Breast epithelium (tissue), 4 donors: ENCODE data around the gene VAX1. TPM values are rescaled to one million over a fixed set of nuclear protein-coding genes. Genes with fewer than 3 reads are reported as not detected.
"Not testable (repeated sequence)": the region's sequence is repeated elsewhere in the genome, so short reads cannot be mapped to it uniquely, and the experiment has no call there.

Experiments
- DNase-seq, 2 donors: peaks; one replicate each; pipeline ENCODE4 v3.0.0-alpha.2; 2019; ENCODE audit warnings: low spot score in 2 of 2
- H3K27ac ChIP-seq, 2 donors: fragments of 200-600 bp; sonication (generic) in 1 of 2; one replicate each; pipeline ENCODE4 v1.5.1; 2016 to 2019; ENCODE audit warnings: mild to moderate bottlenecking in 1 of 2
- H3K27me3 ChIP-seq, 2 donors: fragments of 200-600 bp; sonication (generic) in 1 of 2; one replicate each; pipeline versions ENCODE4 v1.5.1 to v1.6.0; 2017 to 2019; ENCODE audit warnings: control low read depth in 1 of 2, mild to moderate bottlenecking in 1 of 2
- H3K36me3 ChIP-seq: fragments of 200-600 bp; one replicate; pipeline ENCODE4 v1.5.1; 2019
- H3K4me1 ChIP-seq, 2 donors: fragments of 200-600 bp; sonication (generic); one replicate each; pipeline ENCODE4 v1.5.1; 2016 to 2019; ENCODE audit warnings: control low read depth in 1 of 2
- H3K4me3 ChIP-seq, 3 donors: fragments of 200-600 bp; sonication (generic); 1 replicate in 2 of 3; 2 replicates in 1 of 3; pipeline ENCODE4 v1.5.1; 2016 to 2019; ENCODE audit warnings: mild to moderate bottlenecking in 3 of 3, moderate library complexity in 2 of 3
- H3K9me3 ChIP-seq, 2 donors: fragments of 200-600 bp; sonication (generic) in 1 of 2; one replicate each; pipeline ENCODE4 v1.5.1; 2016 to 2019; ENCODE audit warnings: control low read depth in 1 of 2
- POLR2A ChIP-seq: fragments of 450-650 bp; IDR thresholded peaks from one replicate; pipeline ENCODE4 v1.6.1; 2016; ENCODE audit warnings: antibody characterized with exemption, mild to moderate bottlenecking, moderate library complexity
- POLR2AphosphoS5 ChIP-seq, 3 donors: sonication (generic); formaldehyde crosslinking; IDR thresholded peaks; one replicate each; pipeline ENCODE4 v1.6.1; 2017; ENCODE audit warnings: antibody characterized with exemption in 3 of 3
- intact Hi-C: fragments of 100-400 bp; cut with DNase I; formaldehyde crosslinking; loops from one replicate; pipeline ENCODE4 v1.15.1; 2023; ENCODE audit warnings: low total_unique reads
- total RNA-seq, 3 donors: library from RNA; depleted of rRNA; stranded (reverse); fragments of >200 nt; gene quantifications; one replicate each; pipeline ENCODE4 v1.1.0, GENCODE V29; 2016
- TF ChIP-seq, protein P1 (sequence below), 3 donors: fragments of 450-650 bp; IDR thresholded peaks; one replicate each; pipeline ENCODE4 v1.5.1; 2016 to 2017; ENCODE audit warnings: antibody characterized with exemption in 3 of 3, mild to moderate bottlenecking in 3 of 3, moderate library complexity in 3 of 3

Gene VAX1
- total RNA-seq, 3 donors from 2014 or later = not detected

DNA sequence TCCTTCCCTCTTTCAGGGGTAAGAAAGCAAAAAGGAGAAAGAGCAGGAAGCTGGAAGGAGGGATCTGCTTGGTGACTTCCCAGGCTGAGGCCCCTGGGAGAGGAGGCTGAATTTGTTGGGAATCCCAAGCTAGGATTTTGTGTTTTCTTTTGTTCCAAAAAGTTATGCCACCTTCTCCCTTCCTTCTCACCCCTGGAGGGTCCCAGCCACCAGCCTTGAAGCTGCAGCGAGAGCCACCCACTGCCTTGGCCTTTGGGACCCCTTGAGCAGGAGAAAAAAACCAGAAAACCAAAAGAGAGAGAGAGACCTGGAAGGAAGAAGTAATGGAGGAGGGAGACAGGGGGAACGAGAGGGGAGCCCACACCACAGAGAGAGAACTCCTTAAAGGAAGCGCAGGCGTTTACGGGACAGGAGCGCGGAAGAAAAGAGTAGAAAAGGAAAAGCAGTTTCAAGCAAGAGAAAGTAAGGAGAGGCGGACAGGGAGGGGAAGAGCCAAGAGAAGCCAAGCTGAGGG, 7.2 kb downstream of the VAX1 start:
- intact Hi-C loops = no loop called here
- TF ChIP-seq, protein P1, sequence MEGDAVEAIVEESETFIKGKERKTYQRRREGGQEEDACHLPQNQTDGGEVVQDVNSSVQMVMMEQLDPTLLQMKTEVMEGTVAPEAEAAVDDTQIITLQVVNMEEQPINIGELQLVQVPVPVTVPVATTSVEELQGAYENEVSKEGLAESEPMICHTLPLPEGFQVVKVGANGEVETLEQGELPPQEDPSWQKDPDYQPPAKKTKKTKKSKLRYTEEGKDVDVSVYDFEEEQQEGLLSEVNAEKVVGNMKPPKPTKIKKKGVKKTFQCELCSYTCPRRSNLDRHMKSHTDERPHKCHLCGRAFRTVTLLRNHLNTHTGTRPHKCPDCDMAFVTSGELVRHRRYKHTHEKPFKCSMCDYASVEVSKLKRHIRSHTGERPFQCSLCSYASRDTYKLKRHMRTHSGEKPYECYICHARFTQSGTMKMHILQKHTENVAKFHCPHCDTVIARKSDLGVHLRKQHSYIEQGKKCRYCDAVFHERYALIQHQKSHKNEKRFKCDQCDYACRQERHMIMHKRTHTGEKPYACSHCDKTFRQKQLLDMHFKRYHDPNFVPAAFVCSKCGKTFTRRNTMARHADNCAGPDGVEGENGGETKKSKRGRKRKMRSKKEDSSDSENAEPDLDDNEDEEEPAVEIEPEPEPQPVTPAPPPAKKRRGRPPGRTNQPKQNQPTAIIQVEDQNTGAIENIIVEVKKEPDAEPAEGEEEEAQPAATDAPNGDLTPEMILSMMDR (IDR thresholded peaks at IDR 0.05) = no peak
- TF ChIP-seq POLR2A = no peak
- no peak for TF ChIP-seq POLR2AphosphoS5 (IDR thresholded peaks at IDR 0.05)
- H3K27me3 ChIP-seq = peaks cover 4 to 89% of the 10 kb centered on the region in 2 donors
- H3K27ac ChIP-seq = no peak overlapping the region
- H3K9me3 ChIP-seq = no peaks in the 10 kb centered on the region
- H3K4me1 ChIP-seq = no peaks in the 10 kb centered on the region
- H3K4me3 ChIP-seq = peak overlapping the region in 1 of 3 donors; percentile 41
- no peak for DNase-seq
- H3K36me3 ChIP-seq = no peaks in the 10 kb centered on the region

DNA sequence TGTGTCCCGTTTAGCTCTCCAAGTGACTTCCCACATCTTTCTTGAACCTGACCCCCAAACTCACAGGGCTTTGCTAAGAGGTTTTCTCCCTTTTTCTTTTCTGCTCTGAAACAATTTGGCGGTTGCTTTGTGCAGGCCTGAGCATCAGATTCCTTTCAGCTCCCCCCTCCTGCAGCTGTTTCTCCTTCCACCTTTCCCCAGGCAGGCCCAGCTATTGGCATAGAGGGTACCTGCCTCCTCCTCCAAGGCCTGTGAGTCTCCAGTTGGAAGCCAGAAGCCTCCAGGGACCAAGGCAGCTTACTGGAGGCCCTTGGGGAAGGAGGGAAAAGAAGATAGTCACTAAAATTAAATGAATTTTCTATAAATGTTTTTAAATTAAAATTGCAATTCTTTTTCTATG, 7.7 kb downstream of the VAX1 start:
- Histone ChIP-seq H3K36me3 (no peaks in the 10 kb centered on the region), H3K4me1 (no peaks in the 10 kb centered on the region), H3K27me3 (peaks cover 4 to 86% of the 10 kb centered on the region in 2 donors), H3K27ac (no peak overlapping the region), H3K4me3 (no peak overlapping the region), H3K9me3 (no peaks in the 10 kb centered on the region)
- no peak for DNase-seq
- intact Hi-C loops = no loop called here
- TF ChIP-seq POLR2A (no peak), POLR2AphosphoS5 (IDR thresholded peaks at IDR 0.05) (no peak)
- TF ChIP-seq, protein P1 (IDR thresholded peaks at IDR 0.05) = no peak

DNA sequence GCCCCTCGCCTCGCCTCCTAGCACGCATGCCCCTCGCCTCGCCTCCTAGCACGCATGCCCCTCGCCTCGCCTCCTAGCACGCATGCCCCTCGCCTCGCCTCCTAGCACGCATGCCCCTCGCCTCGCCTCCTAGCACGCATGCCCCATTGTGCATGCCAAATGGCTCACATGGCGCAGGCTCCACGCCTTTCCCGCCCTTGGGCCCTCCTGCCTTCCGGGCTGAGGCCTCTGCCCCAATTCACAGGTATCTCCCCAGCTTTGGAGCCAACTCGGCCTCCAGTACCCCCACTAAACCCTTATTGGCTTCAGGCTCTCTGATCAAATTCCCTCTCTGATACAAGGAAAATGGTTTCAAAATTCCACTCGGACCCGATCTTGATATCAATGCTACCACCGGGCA, 11.4 kb downstream of the VAX1 start:
- H3K4me3 ChIP-seq, intact Hi-C loops, H3K4me1 ChIP-seq, H3K36me3 ChIP-seq, DNase-seq, H3K27ac ChIP-seq, H3K9me3 ChIP-seq: not testable (repeated sequence)
- peaks cover 4 to 51% of the 10 kb centered on the region in 2 donors for H3K27me3 ChIP-seq

DNA sequence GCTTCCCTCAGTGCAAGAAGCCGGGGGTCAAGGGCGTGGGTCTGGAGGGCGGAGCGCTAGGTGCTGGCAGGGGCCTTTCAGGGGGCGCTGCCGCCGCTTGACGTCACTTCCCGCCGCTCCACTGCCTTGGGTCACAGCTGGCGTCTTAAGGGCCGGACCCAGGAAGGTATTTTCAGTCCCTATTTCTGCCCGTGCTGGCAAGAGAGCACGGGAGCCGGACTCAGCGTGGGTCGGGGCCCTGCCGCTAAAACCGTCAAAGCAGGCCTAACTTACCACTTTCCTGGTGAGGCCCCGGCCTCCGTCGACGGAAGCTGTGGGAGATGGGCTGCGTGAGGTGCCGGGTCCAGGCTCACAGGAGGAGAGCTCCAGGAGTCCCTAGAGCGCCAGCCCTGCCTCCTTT, 12.0 kb downstream of the VAX1 start:
- no peak overlapping the region for H3K4me3 ChIP-seq
- H3K9me3 ChIP-seq = no peaks in the 10 kb centered on the region
- no peaks in the 10 kb centered on the region for H3K36me3 ChIP-seq
- H3K4me1 ChIP-seq = no peaks in the 10 kb centered on the region
- intact Hi-C loops = no loop called here
- peaks cover 0 to 45% of the 10 kb centered on the region in 2 donors for H3K27me3 ChIP-seq
- TF ChIP-seq POLR2AphosphoS5 (IDR thresholded peaks at IDR 0.05) (no peak), POLR2A (no peak)
- TF ChIP-seq, protein P1 (IDR thresholded peaks at IDR 0.05) = no peak
- H3K27ac ChIP-seq = no peak overlapping the region
- DNase-seq = no peak

DNA sequence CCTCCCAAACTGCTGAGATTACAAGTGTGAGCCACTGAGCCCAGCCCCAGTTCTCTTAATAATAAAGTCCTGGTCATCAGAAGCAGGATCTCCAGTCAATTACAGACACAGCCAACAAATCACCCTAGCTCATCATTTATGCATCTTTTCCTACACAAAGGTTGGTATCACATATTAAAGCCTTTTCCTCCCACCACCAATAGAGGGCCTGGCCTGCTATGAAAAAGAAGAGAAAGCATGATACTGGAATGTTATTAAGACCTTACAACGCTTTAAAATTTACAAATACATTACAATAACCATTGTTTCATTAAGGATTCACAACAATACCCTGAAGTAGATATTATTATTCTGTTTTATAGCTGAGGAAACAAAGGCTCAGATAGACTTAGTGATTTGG, 25.9 kb downstream of the VAX1 start:
- no peaks in the 10 kb centered on the region for H3K36me3 ChIP-seq
- no peaks in the 10 kb centered on the region for H3K4me1 ChIP-seq
- H3K4me3 ChIP-seq = no peak overlapping the region
- DNase-seq = no peak
- H3K9me3 ChIP-seq = no peaks in the 10 kb centered on the region
- intact Hi-C loops = no loop called here
- no peak overlapping the region for H3K27ac ChIP-seq
- no peak for TF ChIP-seq POLR2A
- TF ChIP-seq POLR2AphosphoS5 (IDR thresholded peaks at IDR 0.05) = no peak
- TF ChIP-seq, protein P1 (IDR thresholded peaks at IDR 0.05) = no peak
- peaks cover 0 to 13% of the 10 kb centered on the region in 2 donors for H3K27me3 ChIP-seq

DNA sequence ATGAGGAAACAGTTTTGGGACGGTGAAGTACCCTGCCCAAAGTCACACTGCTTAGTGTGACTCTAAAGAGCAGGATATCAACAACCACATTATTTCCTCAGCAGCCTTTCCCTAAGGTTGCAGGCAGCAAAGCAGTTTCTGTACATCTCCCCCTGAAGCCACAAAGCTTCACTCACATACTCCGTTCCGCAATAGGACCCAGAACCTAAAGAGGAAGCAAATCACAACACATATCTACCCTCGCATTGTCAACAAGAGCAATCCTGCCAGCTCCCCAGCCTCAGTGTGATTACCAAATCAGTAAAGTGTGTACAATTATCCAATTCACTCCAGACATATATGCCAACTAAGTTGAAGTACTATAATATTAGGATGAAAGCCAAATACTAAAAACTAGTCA, 30.8 kb downstream of the VAX1 start:
- no peak for TF ChIP-seq POLR2A
- no peak for TF ChIP-seq POLR2AphosphoS5 (IDR thresholded peaks at IDR 0.05)
- TF ChIP-seq, protein P1 (IDR thresholded peaks at IDR 0.05) = no peak
- no peaks in the 10 kb centered on the region for H3K4me1 ChIP-seq
- no peaks in the 10 kb centered on the region for H3K9me3 ChIP-seq
- no peaks in the 10 kb centered on the region for H3K36me3 ChIP-seq
- H3K4me3 ChIP-seq = no peak overlapping the region
- H3K27ac ChIP-seq = no peak overlapping the region
- no peak for DNase-seq
- H3K27me3 ChIP-seq = no peaks in the 10 kb centered on the region
- intact Hi-C loops = no loop called here
